ENCODE measurements around the gene SLC25A11. TPM values are rescaled to one million over a fixed set of nuclear protein-coding genes. Genes with fewer than 3 reads are reported as not detected.

The SLC25A11 gene
- total RNA-seq, 4 donors from 2014 or later: 9.5 to 58.2 (median 42.9) TPM

GRCh38 chr17:4958102-4958501 is 18.3 kb upstream of the SLC25A11 start:
- TF ChIP-seq CTCF (IDR thresholded peaks at IDR 0.05): no peak
- no peak for TF ChIP-seq POLR2A (IDR thresholded peaks at IDR 0.05)
- no peak for DNase-seq
- H3K4me3 ChIP-seq: no peak overlapping the region
- H3K27me3 ChIP-seq: no peaks in the 10 kb centered on the region
- no peak overlapping the region for H3K27ac ChIP-seq
- intact Hi-C loops (cut with DNase I; ENCODE audit: low total_unique reads): no loop called here
- H3K36me3 ChIP-seq: no peaks in the 10 kb centered on the region
- no peaks in the 10 kb centered on the region for H3K4me1 ChIP-seq
- no peaks in the 10 kb centered on the region for H3K9me3 ChIP-seq

GRCh38 chr17:4956493-4957061 is 16.7 kb upstream of the SLC25A11 start:
- H3K4me3 ChIP-seq: no peak overlapping the region
- TF ChIP-seq POLR2A (IDR thresholded peaks at IDR 0.05) (no peak), CTCF (IDR thresholded peaks at IDR 0.05) (no peak)
- H3K27me3 ChIP-seq: no peaks in the 10 kb centered on the region
- no peak overlapping the region for H3K27ac ChIP-seq
- H3K9me3 ChIP-seq: no peaks in the 10 kb centered on the region
- no peaks in the 10 kb centered on the region for H3K36me3 ChIP-seq
- H3K4me1 ChIP-seq: no peaks in the 10 kb centered on the region
- intact Hi-C loops (cut with DNase I; ENCODE audit: low total_unique reads): no loop called here
- DNase-seq: no peak

- Histone ChIP-seq H3K27me3 (no peaks in the 10 kb centered on the region), H3K9me3 (no peaks in the 10 kb centered on the region), H3K4me3 (no peak overlapping the region), H3K36me3 (no peaks in the 10 kb centered on the region), H3K27ac (no peak overlapping the region), H3K4me1 (no peaks in the 10 kb centered on the region)
- TF ChIP-seq POLR2A (IDR thresholded peaks at IDR 0.05) (no peak), CTCF (IDR thresholded peaks at IDR 0.05) (no peak)
- intact Hi-C loops (cut with DNase I; ENCODE audit: low total_unique reads): no loop called here
- DNase-seq: no peak
These were observed 15.2 kb upstream of the SLC25A11 start for GRCh38 chr17:4955091-4955490.

GRCh38 chr17:4953451-4953961 is 13.7 kb upstream of the SLC25A11 start:
- no peak for DNase-seq
- no peaks in the 10 kb centered on the region for H3K36me3 ChIP-seq
- H3K4me1 ChIP-seq: no peaks in the 10 kb centered on the region
- H3K27ac ChIP-seq: no peak overlapping the region
- no peak for TF ChIP-seq CTCF (IDR thresholded peaks at IDR 0.05)
- TF ChIP-seq POLR2A (IDR thresholded peaks at IDR 0.05): no peak
- no peaks in the 10 kb centered on the region for H3K27me3 ChIP-seq
- intact Hi-C loops (cut with DNase I; ENCODE audit: low total_unique reads): no loop called here
- H3K4me3 ChIP-seq: no peak overlapping the region
- no peaks in the 10 kb centered on the region for H3K9me3 ChIP-seq

GRCh38 chr17:4951486-4951885 is 11.6 kb upstream of the SLC25A11 start:
- Histone ChIP-seq H3K27me3 (no peaks in the 10 kb centered on the region), H3K27ac (no peak overlapping the region), H3K4me1 (peaks cover 0 to 2% of the 10 kb centered on the region in 2 donors), H3K4me3 (no peak overlapping the region), H3K36me3 (no peaks in the 10 kb centered on the region), H3K9me3 (no peaks in the 10 kb centered on the region)
- no peak for TF ChIP-seq CTCF (IDR thresholded peaks at IDR 0.05)
- TF ChIP-seq POLR2A (IDR thresholded peaks at IDR 0.05): no peak
- DNase-seq: no peak
- intact Hi-C loops (cut with DNase I; ENCODE audit: low total_unique reads): no loop called here

All from uterus (tissue), 4 donors.